H1 (cell line): Measurements from ENCODE around the gene TRHDE. TPM values are rescaled to one million over a fixed set of nuclear protein-coding genes. Genes with fewer than 3 reads are reported as not detected.

Experiments used
- ATF2 ChIP-seq: IDR thresholded peaks from 2 replicates; pipeline ENCODE4 v1.6.1; 2012; ENCODE audit warnings: low read length, inconsistent platforms
- BACH1 ChIP-seq: IDR thresholded peaks from 2 replicates; pipeline ENCODE4 v1.6.1; 2012; ENCODE audit warnings: low read length, improper control_type of control experiment
- BCL11A ChIP-seq, 2 experiments: IDR thresholded peaks; one replicate each; pipeline ENCODE4 v1.6.1; 2011; ENCODE audit warnings: low read depth in 2 of 2, low read length in 2 of 2, mild to moderate bottlenecking in 2 of 2
- FOSL1 ChIP-seq: IDR thresholded peaks from 2 replicates; pipeline ENCODE4 v1.6.1; 2011; ENCODE audit warnings: mild to moderate bottlenecking, low read depth, low read length, moderate library complexity; ENCODE audit not compliant: insufficient read depth
- SP4 ChIP-seq: IDR thresholded peaks from 2 replicates; pipeline ENCODE4 v1.6.1; 2012; ENCODE audit warnings: low read length, inconsistent platforms
- SUZ12 ChIP-seq: fragments of 200-600 bp; sonication (generic); IDR thresholded peaks from 2 replicates; pipeline ENCODE4 v1.6.1; 2012; ENCODE audit warnings: mild to moderate bottlenecking, inconsistent platforms, low read length, moderate library complexity, mixed read lengths
- TAF7 ChIP-seq: optimal IDR thresholded peaks from 2 replicates; pipeline ENCODE3; 2011; ENCODE audit warnings: low read depth, mild to moderate bottlenecking, inconsistent platforms, low read length, moderate library complexity, borderline replicate concordance
- TBP ChIP-seq: IDR thresholded peaks from 2 replicates; pipeline ENCODE4 v1.6.1; 2011; ENCODE audit warnings: low read depth, low read length, improper control_type of control experiment
- TCF12 ChIP-seq: IDR thresholded peaks from 2 replicates; pipeline ENCODE4 v1.6.1; 2011; ENCODE audit warnings: low read depth, mild to moderate bottlenecking, low read length
- polyA plus RNA-seq, 7 experiments: library from polyadenylated mRNA; depleted of rRNA in 3 of 7; stranded (reverse) in 5 of 7; unstranded in 2 of 7; fragments of >200 nt in 5 of 7; fragments of 200-250 nt in 2 of 7; gene quantifications; 1 replicate in 5 of 7; 2 replicates in 1 of 7; 4 replicates in 1 of 7; pipeline versions ENCODE4 v1.2.1 to v1.2.3, GENCODE V29; 2011 to 2013; ENCODE audit warnings: missing spikeins in 2 of 7, mixed read lengths in 2 of 7
- total RNA-seq: library from RNA; stranded (reverse); fragmentation: NEBNext Ultra II Directional; extraction: Animal tissue kit (Norgen Biotek cat#: 25700); gene quantifications from 2 replicates; pipeline ENCODE4 v1.2.1, GENCODE V29; 2021
- TF ChIP-seq, protein P1 (sequence below): fragments of 300-600 bp; sonication (generic); IDR thresholded peaks from 2 replicates; pipeline ENCODE4 v1.7.1; 2012; ENCODE audit warnings: low read length, moderate library complexity, mild to moderate bottlenecking, inconsistent platforms; ENCODE audit not compliant: insufficient replicate concordance
- TF ChIP-seq, protein P2 (sequence below): IDR thresholded peaks from 2 replicates; pipeline ENCODE4 v1.6.1; 2012; ENCODE audit warnings: inconsistent platforms

Gene TRHDE
- total and polyA plus RNA-seq, 2 of the 8 experiments (the other 6 are each of a cell fraction or from before 2014, with no cell fraction given) = 1.3 to 5.0 TPM

GRCh38 chr12:72380441-72380840, 108.3 kb downstream of the TRHDE start (continued):
- TF ChIP-seq, protein P1, sequence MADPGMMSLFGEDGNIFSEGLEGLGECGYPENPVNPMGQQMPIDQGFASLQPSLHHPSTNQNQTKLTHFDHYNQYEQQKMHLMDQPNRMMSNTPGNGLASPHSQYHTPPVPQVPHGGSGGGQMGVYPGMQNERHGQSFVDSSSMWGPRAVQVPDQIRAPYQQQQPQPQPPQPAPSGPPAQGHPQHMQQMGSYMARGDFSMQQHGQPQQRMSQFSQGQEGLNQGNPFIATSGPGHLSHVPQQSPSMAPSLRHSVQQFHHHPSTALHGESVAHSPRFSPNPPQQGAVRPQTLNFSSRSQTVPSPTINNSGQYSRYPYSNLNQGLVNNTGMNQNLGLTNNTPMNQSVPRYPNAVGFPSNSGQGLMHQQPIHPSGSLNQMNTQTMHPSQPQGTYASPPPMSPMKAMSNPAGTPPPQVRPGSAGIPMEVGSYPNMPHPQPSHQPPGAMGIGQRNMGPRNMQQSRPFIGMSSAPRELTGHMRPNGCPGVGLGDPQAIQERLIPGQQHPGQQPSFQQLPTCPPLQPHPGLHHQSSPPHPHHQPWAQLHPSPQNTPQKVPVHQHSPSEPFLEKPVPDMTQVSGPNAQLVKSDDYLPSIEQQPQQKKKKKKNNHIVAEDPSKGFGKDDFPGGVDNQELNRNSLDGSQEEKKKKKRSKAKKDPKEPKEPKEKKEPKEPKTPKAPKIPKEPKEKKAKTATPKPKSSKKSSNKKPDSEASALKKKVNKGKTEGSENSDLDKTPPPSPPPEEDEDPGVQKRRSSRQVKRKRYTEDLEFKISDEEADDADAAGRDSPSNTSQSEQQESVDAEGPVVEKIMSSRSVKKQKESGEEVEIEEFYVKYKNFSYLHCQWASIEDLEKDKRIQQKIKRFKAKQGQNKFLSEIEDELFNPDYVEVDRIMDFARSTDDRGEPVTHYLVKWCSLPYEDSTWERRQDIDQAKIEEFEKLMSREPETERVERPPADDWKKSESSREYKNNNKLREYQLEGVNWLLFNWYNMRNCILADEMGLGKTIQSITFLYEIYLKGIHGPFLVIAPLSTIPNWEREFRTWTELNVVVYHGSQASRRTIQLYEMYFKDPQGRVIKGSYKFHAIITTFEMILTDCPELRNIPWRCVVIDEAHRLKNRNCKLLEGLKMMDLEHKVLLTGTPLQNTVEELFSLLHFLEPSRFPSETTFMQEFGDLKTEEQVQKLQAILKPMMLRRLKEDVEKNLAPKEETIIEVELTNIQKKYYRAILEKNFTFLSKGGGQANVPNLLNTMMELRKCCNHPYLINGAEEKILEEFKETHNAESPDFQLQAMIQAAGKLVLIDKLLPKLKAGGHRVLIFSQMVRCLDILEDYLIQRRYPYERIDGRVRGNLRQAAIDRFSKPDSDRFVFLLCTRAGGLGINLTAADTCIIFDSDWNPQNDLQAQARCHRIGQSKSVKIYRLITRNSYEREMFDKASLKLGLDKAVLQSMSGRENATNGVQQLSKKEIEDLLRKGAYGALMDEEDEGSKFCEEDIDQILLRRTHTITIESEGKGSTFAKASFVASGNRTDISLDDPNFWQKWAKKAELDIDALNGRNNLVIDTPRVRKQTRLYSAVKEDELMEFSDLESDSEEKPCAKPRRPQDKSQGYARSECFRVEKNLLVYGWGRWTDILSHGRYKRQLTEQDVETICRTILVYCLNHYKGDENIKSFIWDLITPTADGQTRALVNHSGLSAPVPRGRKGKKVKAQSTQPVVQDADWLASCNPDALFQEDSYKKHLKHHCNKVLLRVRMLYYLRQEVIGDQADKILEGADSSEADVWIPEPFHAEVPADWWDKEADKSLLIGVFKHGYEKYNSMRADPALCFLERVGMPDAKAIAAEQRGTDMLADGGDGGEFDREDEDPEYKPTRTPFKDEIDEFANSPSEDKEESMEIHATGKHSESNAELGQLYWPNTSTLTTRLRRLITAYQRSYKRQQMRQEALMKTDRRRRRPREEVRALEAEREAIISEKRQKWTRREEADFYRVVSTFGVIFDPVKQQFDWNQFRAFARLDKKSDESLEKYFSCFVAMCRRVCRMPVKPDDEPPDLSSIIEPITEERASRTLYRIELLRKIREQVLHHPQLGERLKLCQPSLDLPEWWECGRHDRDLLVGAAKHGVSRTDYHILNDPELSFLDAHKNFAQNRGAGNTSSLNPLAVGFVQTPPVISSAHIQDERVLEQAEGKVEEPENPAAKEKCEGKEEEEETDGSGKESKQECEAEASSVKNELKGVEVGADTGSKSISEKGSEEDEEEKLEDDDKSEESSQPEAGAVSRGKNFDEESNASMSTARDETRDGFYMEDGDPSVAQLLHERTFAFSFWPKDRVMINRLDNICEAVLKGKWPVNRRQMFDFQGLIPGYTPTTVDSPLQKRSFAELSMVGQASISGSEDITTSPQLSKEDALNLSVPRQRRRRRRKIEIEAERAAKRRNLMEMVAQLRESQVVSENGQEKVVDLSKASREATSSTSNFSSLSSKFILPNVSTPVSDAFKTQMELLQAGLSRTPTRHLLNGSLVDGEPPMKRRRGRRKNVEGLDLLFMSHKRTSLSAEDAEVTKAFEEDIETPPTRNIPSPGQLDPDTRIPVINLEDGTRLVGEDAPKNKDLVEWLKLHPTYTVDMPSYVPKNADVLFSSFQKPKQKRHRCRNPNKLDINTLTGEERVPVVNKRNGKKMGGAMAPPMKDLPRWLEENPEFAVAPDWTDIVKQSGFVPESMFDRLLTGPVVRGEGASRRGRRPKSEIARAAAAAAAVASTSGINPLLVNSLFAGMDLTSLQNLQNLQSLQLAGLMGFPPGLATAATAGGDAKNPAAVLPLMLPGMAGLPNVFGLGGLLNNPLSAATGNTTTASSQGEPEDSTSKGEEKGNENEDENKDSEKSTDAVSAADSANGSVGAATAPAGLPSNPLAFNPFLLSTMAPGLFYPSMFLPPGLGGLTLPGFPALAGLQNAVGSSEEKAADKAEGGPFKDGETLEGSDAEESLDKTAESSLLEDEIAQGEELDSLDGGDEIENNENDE = no peak
- TF ChIP-seq TBP = no peak
- no peak for TF ChIP-seq SP4
- no peak for TF ChIP-seq BCL11A (IDR thresholded peaks at IDR 0.05; ENCODE audit: low read depth in 2 of 2, low read length in 2 of 2)
- TF ChIP-seq, protein P2, sequence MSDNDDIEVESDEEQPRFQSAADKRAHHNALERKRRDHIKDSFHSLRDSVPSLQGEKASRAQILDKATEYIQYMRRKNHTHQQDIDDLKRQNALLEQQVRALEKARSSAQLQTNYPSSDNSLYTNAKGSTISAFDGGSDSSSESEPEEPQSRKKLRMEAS = no peak
- no peak for TF ChIP-seq TAF7
- TF ChIP-seq TCF12 = no peak
- no peak for TF ChIP-seq ATF2
- TF ChIP-seq FOSL1 = no peak
- no peak for TF ChIP-seq SUZ12
- TF ChIP-seq BACH1 = no peak
